Activated naive CD4-positive, alpha-beta T cell treated with anti-CD3 and anti-CD28 coated beads for 36 hours (primary cell): ENCODE results near the gene ANO2. TPM values are rescaled to one million over a fixed set of nuclear protein-coding genes. Genes with fewer than 3 reads are reported as not detected.

ENCODE experiments used
- CTCF ChIA-PET: fragments of 350-600 bp; sonication (Branson Sonifier 250); formaldehyde crosslinking; loops from one replicate; lab custom pipeline; 2021; ENCODE audit warnings: antibody characterized with exemption; lab: Charles Lee
- DNase-seq: peaks from one replicate; pipeline ENCODE4 v3.0.0-alpha.2; 2020
- H3K27ac Mint-ChIP-seq: one replicate; pipeline ENCODE4 v1.8.0; 2021; ENCODE audit warnings: mild to moderate bottlenecking, mixed read lengths
- H3K27me3 Mint-ChIP-seq: one replicate; pipeline ENCODE4 v1.8.0; 2021; ENCODE audit warnings: low read depth, mixed read lengths
- H3K36me3 Mint-ChIP-seq: one replicate; pipeline ENCODE4 v1.8.0; 2021; ENCODE audit warnings: low read depth, mixed read lengths
- H3K4me1 Mint-ChIP-seq: one replicate; pipeline ENCODE4 v1.8.0; 2021; ENCODE audit warnings: low read depth, mixed read lengths
- H3K4me3 Mint-ChIP-seq: one replicate; pipeline ENCODE4 v1.8.0; 2021; ENCODE audit warnings: mild to moderate bottlenecking, moderate library complexity, mixed read lengths
- H3K9me3 Mint-ChIP-seq: one replicate; pipeline ENCODE4 v1.8.0; 2021; ENCODE audit warnings: mixed read lengths
- intact Hi-C: fragments of 100-400 bp; cut with micrococcal nuclease; formaldehyde crosslinking; loops from one replicate; pipeline ENCODE4 v1.15.1; 2023
- total RNA-seq, 2 experiments: library from RNA; stranded (reverse); gene quantifications; one replicate each; pipeline ENCODE4 v1.2.3, GENCODE V29; 2021

ANO2 gene
- total RNA-seq, 2 experiments from 2014 or later = not detected

GRCh38 chr12:5742258-5742657 is 202.8 kb downstream of the ANO2 start:
- peaks cover 3% of the 10 kb centered on the region for H3K27me3 Mint-ChIP-seq
- CTCF ChIA-PET = interaction anchor here (1.6 kb wide), 1 partner anchor 49 kb away, joined by 5 read pairs; no protein-coding TSS in a partner anchor
- no peaks in the 10 kb centered on the region for H3K9me3 Mint-ChIP-seq
- peaks cover 12% of the 10 kb centered on the region for H3K4me1 Mint-ChIP-seq
- no peaks in the 10 kb centered on the region for H3K36me3 Mint-ChIP-seq
- intact Hi-C loops = loop anchor here (10.0 kb wide), 1 partner anchor 133 kb away; no protein-coding TSS in a partner anchor
- H3K4me3 Mint-ChIP-seq = no peak overlapping the region
- DNase-seq = no peak
- no peak overlapping the region for H3K27ac Mint-ChIP-seq

GRCh38 chr12:5739917-5740316 is 205.1 kb downstream of the ANO2 start:
- H3K9me3 Mint-ChIP-seq = no peaks in the 10 kb centered on the region
- intact Hi-C loops = loop anchor here (10.0 kb wide), 1 partner anchor 135 kb away; no protein-coding TSS in a partner anchor
- no peaks in the 10 kb centered on the region for H3K36me3 Mint-ChIP-seq
- H3K27me3 Mint-ChIP-seq = peaks cover 3% of the 10 kb centered on the region
- H3K4me3 Mint-ChIP-seq = no peak overlapping the region
- H3K27ac Mint-ChIP-seq = no peak overlapping the region
- no peaks in the 10 kb centered on the region for H3K4me1 Mint-ChIP-seq
- DNase-seq = no peak
- CTCF ChIA-PET = no interaction called here

GRCh38 chr12:5737778-5738177 is 207.3 kb downstream of the ANO2 start:
- intact Hi-C loops = no loop called here
- no peak overlapping the region for H3K4me3 Mint-ChIP-seq
- no peaks in the 10 kb centered on the region for H3K4me1 Mint-ChIP-seq
- CTCF ChIA-PET = no interaction called here
- H3K27me3 Mint-ChIP-seq = peaks cover 3% of the 10 kb centered on the region
- H3K9me3 Mint-ChIP-seq = no peaks in the 10 kb centered on the region
- no peak overlapping the region for H3K27ac Mint-ChIP-seq
- DNase-seq = no peak
- no peaks in the 10 kb centered on the region for H3K36me3 Mint-ChIP-seq

GRCh38 chr12:5736527-5736926 is 208.5 kb downstream of the ANO2 start:
- Mint-ChIP-seq H3K36me3 (no peaks in the 10 kb centered on the region), H3K4me3 (no peak overlapping the region), H3K9me3 (no peaks in the 10 kb centered on the region), H3K4me1 (no peaks in the 10 kb centered on the region), H3K27me3 (peaks cover 3% of the 10 kb centered on the region), H3K27ac (no peak overlapping the region)
- intact Hi-C loops = no loop called here
- CTCF ChIA-PET = no interaction called here
- DNase-seq = no peak

- CTCF ChIA-PET = no interaction called here
- no peaks in the 10 kb centered on the region for H3K4me1 Mint-ChIP-seq
- intact Hi-C loops = no loop called here
These were observed 209.0 kb downstream of the ANO2 start for GRCh38 chr12:5736016-5736415.

GRCh38 chr12:5733916-5734315 is 211.1 kb downstream of the ANO2 start:
- Mint-ChIP-seq H3K4me1 (no peaks in the 10 kb centered on the region), H3K9me3 (no peaks in the 10 kb centered on the region), H3K27me3 (no peaks in the 10 kb centered on the region), H3K4me3 (no peak overlapping the region), H3K36me3 (no peaks in the 10 kb centered on the region), H3K27ac (no peak overlapping the region)
- CTCF ChIA-PET = interaction anchor here (0.6 to 0.7 kb wide), 2 partner anchors 11 to 47 kb away, joined by 3 to 4 read pairs; no protein-coding TSS in a partner anchor
- intact Hi-C loops = no loop called here
- no peak for DNase-seq

More at GRCh38 chr12:5736016-5736415, 209.0 kb downstream of the ANO2 start:
- H3K27ac Mint-ChIP-seq = no peak overlapping the region
- H3K9me3 Mint-ChIP-seq = no peaks in the 10 kb centered on the region
- no peak for DNase-seq
- H3K4me3 Mint-ChIP-seq = no peak overlapping the region
- H3K27me3 Mint-ChIP-seq = peaks cover 3% of the 10 kb centered on the region
- no peaks in the 10 kb centered on the region for H3K36me3 Mint-ChIP-seq

GRCh38 chr12:5733136-5733755 is 211.8 kb downstream of the ANO2 start:
- no peak for DNase-seq
- CTCF ChIA-PET = interaction anchor here (0.7 kb wide), 1 partner anchor 48 kb away, joined by 3 read pairs; no protein-coding TSS in a partner anchor
- Mint-ChIP-seq H3K36me3 (no peaks in the 10 kb centered on the region), H3K27me3 (no peaks in the 10 kb centered on the region), H3K9me3 (no peaks in the 10 kb centered on the region), H3K4me3 (no peak overlapping the region), H3K4me1 (no peaks in the 10 kb centered on the region), H3K27ac (no peak overlapping the region)
- intact Hi-C loops = no loop called here

- CTCF ChIA-PET = no interaction called here
- no peaks in the 10 kb centered on the region for H3K36me3 Mint-ChIP-seq
- no peak for DNase-seq
- H3K4me3 Mint-ChIP-seq = no peak overlapping the region
- H3K9me3 Mint-ChIP-seq = no peaks in the 10 kb centered on the region
- no peaks in the 10 kb centered on the region for H3K27me3 Mint-ChIP-seq
- intact Hi-C loops = no loop called here
- H3K4me1 Mint-ChIP-seq = no peaks in the 10 kb centered on the region
- no peak overlapping the region for H3K27ac Mint-ChIP-seq
These were observed 214.1 kb downstream of the ANO2 start for GRCh38 chr12:5730962-5731361.

- peaks cover 9% of the 10 kb centered on the region for H3K27me3 Mint-ChIP-seq
- CTCF ChIA-PET = no interaction called here
- no peak for DNase-seq
- no peaks in the 10 kb centered on the region for H3K9me3 Mint-ChIP-seq
- intact Hi-C loops = no loop called here
- H3K36me3 Mint-ChIP-seq = no peaks in the 10 kb centered on the region
- H3K4me3 Mint-ChIP-seq = no peak overlapping the region
- no peaks in the 10 kb centered on the region for H3K4me1 Mint-ChIP-seq
- H3K27ac Mint-ChIP-seq = no peak overlapping the region
These were observed 221.3 kb downstream of the ANO2 start for GRCh38 chr12:5723711-5724252.

- H3K27ac Mint-ChIP-seq = no peak overlapping the region
- no peak for DNase-seq
These were observed 222.0 kb downstream of the ANO2 start for GRCh38 chr12:5723071-5723470.

GRCh38 chr12:5720381-5721005 is 224.6 kb downstream of the ANO2 start:
- no peaks in the 10 kb centered on the region for H3K9me3 Mint-ChIP-seq
- H3K27ac Mint-ChIP-seq = no peak overlapping the region
- peaks cover 10% of the 10 kb centered on the region for H3K27me3 Mint-ChIP-seq
- no peaks in the 10 kb centered on the region for H3K4me1 Mint-ChIP-seq
- no peaks in the 10 kb centered on the region for H3K36me3 Mint-ChIP-seq
- CTCF ChIA-PET = no interaction called here
- H3K4me3 Mint-ChIP-seq = no peak overlapping the region
- intact Hi-C loops = no loop called here
- DNase-seq = no peak

More at GRCh38 chr12:5723071-5723470, 222.0 kb downstream of the ANO2 start:
- CTCF ChIA-PET = no interaction called here
- H3K36me3 Mint-ChIP-seq = no peaks in the 10 kb centered on the region
- intact Hi-C loops = no loop called here
- H3K4me1 Mint-ChIP-seq = no peaks in the 10 kb centered on the region
- H3K4me3 Mint-ChIP-seq = no peak overlapping the region
- H3K27me3 Mint-ChIP-seq = peaks cover 10% of the 10 kb centered on the region
- no peaks in the 10 kb centered on the region for H3K9me3 Mint-ChIP-seq

GRCh38 chr12:5718680-5719079 is 226.4 kb downstream of the ANO2 start:
- no peak overlapping the region for H3K4me3 Mint-ChIP-seq
- intact Hi-C loops = no loop called here
- no peak overlapping the region for H3K27ac Mint-ChIP-seq
- H3K36me3 Mint-ChIP-seq = no peaks in the 10 kb centered on the region
- no peaks in the 10 kb centered on the region for H3K4me1 Mint-ChIP-seq
- DNase-seq = no peak
- peaks cover 10% of the 10 kb centered on the region for H3K27me3 Mint-ChIP-seq
- CTCF ChIA-PET = no interaction called here
- H3K9me3 Mint-ChIP-seq = no peaks in the 10 kb centered on the region
